Nephron (organoid): ENCODE measurements around the gene HDAC9.

Experiments used
- H3K27ac Mint-ChIP-seq, 3 experiments: 2 replicates each; pipeline ENCODE4 v1.8.0; 2020; ENCODE audit warnings: mixed read lengths in 3 of 3, mild to moderate bottlenecking in 2 of 3, moderate library complexity in 1 of 3
- H3K27me3 Mint-ChIP-seq: 2 replicates; pipeline ENCODE4 v1.8.0; 2021; ENCODE audit warnings: low read depth, mild to moderate bottlenecking, moderate library complexity, mixed read lengths
- H3K36me3 Mint-ChIP-seq: 2 replicates; pipeline ENCODE4 v1.8.0; 2020; ENCODE audit warnings: low read depth, mixed read lengths
- H3K4me1 Mint-ChIP-seq: 2 replicates; pipeline ENCODE4 v1.8.0; 2020; ENCODE audit warnings: mixed read lengths
- H3K4me3 Mint-ChIP-seq, 3 experiments: 2 replicates each; pipeline ENCODE4 v1.8.0; 2020; ENCODE audit warnings: mild to moderate bottlenecking in 3 of 3, mixed read lengths in 3 of 3, moderate library complexity in 2 of 3
- H3K9me3 Mint-ChIP-seq: 2 replicates; pipeline ENCODE4 v1.8.0; 2020; ENCODE audit warnings: mixed read lengths
- CTCF ChIP-seq, 3 experiments: fragments of 200-600 bp; sonication (generic); IDR thresholded peaks; one replicate each; pipeline ENCODE4 v1.5.0; 2021; ENCODE audit warnings: antibody characterized with exemption in 3 of 3; ENCODE audit not compliant: unreplicated experiment in 3 of 3

The HDAC9 gene

GRCh38 chr7:18541871-18542212, 46.3 kb downstream of the HDAC9 start:
- no peaks in the 10 kb centered on the region for H3K36me3 Mint-ChIP-seq
- H3K27me3 Mint-ChIP-seq: no peaks in the 10 kb centered on the region
- peaks cover 40% of the 10 kb centered on the region for H3K4me1 Mint-ChIP-seq
- H3K9me3 Mint-ChIP-seq: no peaks in the 10 kb centered on the region
- no peak overlapping the region for H3K4me3 Mint-ChIP-seq
- TF ChIP-seq CTCF (IDR thresholded peaks at IDR 0.05; ENCODE audit: unreplicated experiment in 3 of 3): no peak
- peak overlapping the region; percentile 81 to 84 (median 84) for H3K27ac Mint-ChIP-seq

GRCh38 chr7:18546576-18546975, 51.0 kb downstream of the HDAC9 start:
- H3K9me3 Mint-ChIP-seq: no peaks in the 10 kb centered on the region
- no peaks in the 10 kb centered on the region for H3K36me3 Mint-ChIP-seq
- no peak overlapping the region for H3K27ac Mint-ChIP-seq
- H3K27me3 Mint-ChIP-seq: no peaks in the 10 kb centered on the region
- H3K4me1 Mint-ChIP-seq: peaks cover 6% of the 10 kb centered on the region
- H3K4me3 Mint-ChIP-seq: no peak overlapping the region
- no peak for TF ChIP-seq CTCF (IDR thresholded peaks at IDR 0.05; ENCODE audit: unreplicated experiment in 3 of 3)

GRCh38 chr7:18547509-18548187, 52.1 kb downstream of the HDAC9 start:
- Mint-ChIP-seq H3K4me3 (no peak overlapping the region), H3K36me3 (no peaks in the 10 kb centered on the region), H3K9me3 (no peaks in the 10 kb centered on the region), H3K4me1 (peaks cover 4% of the 10 kb centered on the region), H3K27me3 (no peaks in the 10 kb centered on the region), H3K27ac (no peak overlapping the region)
- TF ChIP-seq CTCF (IDR thresholded peaks at IDR 0.05; ENCODE audit: unreplicated experiment in 3 of 3): no peak

GRCh38 chr7:18548534-18548933, 53.0 kb downstream of the HDAC9 start:
- no peaks in the 10 kb centered on the region for H3K9me3 Mint-ChIP-seq
- peaks cover 6% of the 10 kb centered on the region for H3K4me1 Mint-ChIP-seq
- H3K27ac Mint-ChIP-seq: no peak overlapping the region
- H3K36me3 Mint-ChIP-seq: no peaks in the 10 kb centered on the region
- no peak for TF ChIP-seq CTCF (IDR thresholded peaks at IDR 0.05; ENCODE audit: unreplicated experiment in 3 of 3)
- H3K27me3 Mint-ChIP-seq: no peaks in the 10 kb centered on the region
- no peak overlapping the region for H3K4me3 Mint-ChIP-seq

- TF ChIP-seq CTCF (IDR thresholded peaks at IDR 0.05; ENCODE audit: unreplicated experiment in 3 of 3): no peak
- no peaks in the 10 kb centered on the region for H3K9me3 Mint-ChIP-seq
- H3K27ac Mint-ChIP-seq: no peak overlapping the region
- peaks cover 16% of the 10 kb centered on the region for H3K4me1 Mint-ChIP-seq
- no peaks in the 10 kb centered on the region for H3K36me3 Mint-ChIP-seq
- H3K27me3 Mint-ChIP-seq: no peaks in the 10 kb centered on the region
- no peak overlapping the region for H3K4me3 Mint-ChIP-seq
These were observed 55.0 kb downstream of the HDAC9 start for GRCh38 chr7:18550574-18550973.

- no peaks in the 10 kb centered on the region for H3K36me3 Mint-ChIP-seq
- no peak overlapping the region for H3K4me3 Mint-ChIP-seq
- no peak for TF ChIP-seq CTCF (IDR thresholded peaks at IDR 0.05; ENCODE audit: unreplicated experiment in 3 of 3)
- peaks cover 16% of the 10 kb centered on the region for H3K4me1 Mint-ChIP-seq
- H3K9me3 Mint-ChIP-seq: no peaks in the 10 kb centered on the region
- no peaks in the 10 kb centered on the region for H3K27me3 Mint-ChIP-seq
- peak overlapping the region in 2 of 3 experiments; percentile 9 to 60 for H3K27ac Mint-ChIP-seq
These were observed 56.9 kb downstream of the HDAC9 start for GRCh38 chr7:18552316-18552916.
